ENCODE data around the gene WDR17. TPM values are rescaled to one million over a fixed set of nuclear protein-coding genes. Genes with fewer than 3 reads are reported as not detected.

The WDR17 gene
- total and polyA plus RNA-seq, 2 of the 8 experiments (the other 6 are each of a cell fraction or from before 2014, with no cell fraction given): 1.4 to 3.3 TPM

DNA sequence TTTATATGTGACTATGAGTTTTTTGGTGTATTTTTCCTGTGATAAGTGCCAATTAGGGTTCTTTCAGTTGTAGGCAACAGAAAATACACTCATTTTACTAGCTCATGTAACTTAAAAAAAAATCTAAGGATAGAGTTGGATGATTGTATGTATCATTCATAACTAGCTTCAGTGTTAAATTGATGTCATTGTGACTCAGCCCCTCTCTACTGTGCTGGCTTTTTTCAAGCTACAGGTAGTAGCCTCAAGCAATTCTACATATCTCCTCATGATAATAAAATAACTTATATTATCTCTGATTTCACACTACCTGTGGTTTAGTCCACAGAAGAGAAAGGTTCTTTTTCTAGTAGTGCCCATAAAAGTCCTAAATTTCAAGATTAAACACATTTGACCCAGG lies 11.9 kb downstream of the WDR17 start:
- H3K4me1 ChIP-seq (replicated peaks in 1 of 4; ENCODE audit: control insufficient read depth in 3 of 4, insufficient read depth in 4 of 4, low read length in 3 of 4): no peaks in the 10 kb centered on the region
- no peak overlapping the region for H3K4me2 ChIP-seq (ENCODE audit: insufficient read depth in 1 of 2, low read depth in 2 of 2, low read length in 2 of 2)
- ChIA-PET CTCF (ENCODE audit: partially characterized antibody) (interaction anchor here (0.8 to 1.3 kb wide), 2 partner anchors 15 to 45 kb away, joined by 3 to 5 read pairs; no protein-coding TSS in a partner anchor), POLR2A (ENCODE audit: partially characterized antibody) (no interaction called here)
- no peaks in the 10 kb centered on the region for H3K79me2 ChIP-seq (ENCODE audit: control insufficient read depth in 1 of 2, insufficient read depth in 2 of 2, low read length in 2 of 2)
- no peak overlapping the region for H2AK5ac ChIP-seq (ENCODE audit: low read depth, low read length)
- H3K4me3 ChIP-seq (ENCODE audit: extremely low read depth in 1 of 4, insufficient read depth in 2 of 4, low read depth in 3 of 4, low read length in 4 of 4): no peak overlapping the region
- no peak overlapping the region for H2AFZ ChIP-seq (ENCODE audit: low read length)
- H3K27me3 ChIP-seq (replicated peaks in 1 of 4; ENCODE audit: control insufficient read depth in 3 of 4, extremely low read depth in 1 of 4, insufficient read depth in 3 of 4, low read length in 3 of 4): no peaks in the 10 kb centered on the region
- no peaks in the 10 kb centered on the region for H3K23me2 ChIP-seq (ENCODE audit: low read depth, low read length)
- H3K23ac ChIP-seq (ENCODE audit: insufficient read length): no peak overlapping the region
- H2BK15ac ChIP-seq (ENCODE audit: low read length): no peak overlapping the region
- H3K56ac ChIP-seq (replicated peaks; ENCODE audit: insufficient read length, low read depth, low read length): no peak overlapping the region
- H3K9ac ChIP-seq (replicated peaks in 1 of 4; ENCODE audit: extremely low read depth in 1 of 4, low read depth in 3 of 4, low read length in 3 of 4): no peak overlapping the region
- H4K91ac ChIP-seq (replicated peaks; ENCODE audit: insufficient read length, low read length): no peak overlapping the region
- no peak overlapping the region for H2BK20ac ChIP-seq (ENCODE audit: low read length)
- H3K27ac ChIP-seq (ENCODE audit: low read depth, low read length): no peak overlapping the region
- no peak overlapping the region for H4K8ac ChIP-seq (ENCODE audit: extremely low read depth, insufficient read depth, low read length)
- no peak overlapping the region for H3K18ac ChIP-seq (ENCODE audit: extremely low read depth, low read length)
- H3K79me1 ChIP-seq (ENCODE audit: low read depth, low read length): no peaks in the 10 kb centered on the region
- no peak overlapping the region for H4K5ac ChIP-seq (ENCODE audit: insufficient read length, low read depth, low read length)
- no peaks in the 10 kb centered on the region for H4K20me1 ChIP-seq (replicated peaks in 1 of 2; ENCODE audit: control insufficient read depth in 1 of 2, insufficient read depth in 2 of 2, low read length in 2 of 2)
- DNase-seq (ENCODE audit: low read depth in 1 of 2, low spot score in 2 of 2): no peak
- H2BK120ac ChIP-seq (replicated peaks; ENCODE audit: low read depth, low read length): no peak overlapping the region
- no peaks in the 10 kb centered on the region for H3K36me3 ChIP-seq (ENCODE audit: control insufficient read depth in 2 of 4, insufficient read depth in 4 of 4, low read length in 3 of 4)
- no peak for FAIRE-seq
- no peak overlapping the region for H3K4ac ChIP-seq (replicated peaks; ENCODE audit: insufficient read length, low read depth, low read length)
- no peak overlapping the region for H2BK5ac ChIP-seq (ENCODE audit: low read depth, low read length)
- H3K14ac ChIP-seq (ENCODE audit: insufficient read length): no peak overlapping the region
- H3K9me3 ChIP-seq (ENCODE audit: insufficient read depth in 2 of 2, low read depth in 1 of 2, low read length in 1 of 2): no peaks in the 10 kb centered on the region
- no peak overlapping the region for H2BK12ac ChIP-seq (ENCODE audit: low read depth, low read length)
- TF ChIP-seq SP4 (IDR thresholded peaks at IDR 0.05; ENCODE audit: low read length) (no peak), GTF2F1 (IDR thresholded peaks at IDR 0.05; ENCODE audit: borderline replicate concordance, low read depth, low read length) (no peak), CHD2 (IDR thresholded peaks at IDR 0.05; ENCODE audit: low read length) (no peak), JUN (IDR thresholded peaks at IDR 0.05; ENCODE audit: low read depth, low read length) (no peak), FOSL1 (IDR thresholded peaks at IDR 0.05; ENCODE audit: insufficient read depth, low read depth, low read length) (no peak)
- TF ChIP-seq, protein P1, sequence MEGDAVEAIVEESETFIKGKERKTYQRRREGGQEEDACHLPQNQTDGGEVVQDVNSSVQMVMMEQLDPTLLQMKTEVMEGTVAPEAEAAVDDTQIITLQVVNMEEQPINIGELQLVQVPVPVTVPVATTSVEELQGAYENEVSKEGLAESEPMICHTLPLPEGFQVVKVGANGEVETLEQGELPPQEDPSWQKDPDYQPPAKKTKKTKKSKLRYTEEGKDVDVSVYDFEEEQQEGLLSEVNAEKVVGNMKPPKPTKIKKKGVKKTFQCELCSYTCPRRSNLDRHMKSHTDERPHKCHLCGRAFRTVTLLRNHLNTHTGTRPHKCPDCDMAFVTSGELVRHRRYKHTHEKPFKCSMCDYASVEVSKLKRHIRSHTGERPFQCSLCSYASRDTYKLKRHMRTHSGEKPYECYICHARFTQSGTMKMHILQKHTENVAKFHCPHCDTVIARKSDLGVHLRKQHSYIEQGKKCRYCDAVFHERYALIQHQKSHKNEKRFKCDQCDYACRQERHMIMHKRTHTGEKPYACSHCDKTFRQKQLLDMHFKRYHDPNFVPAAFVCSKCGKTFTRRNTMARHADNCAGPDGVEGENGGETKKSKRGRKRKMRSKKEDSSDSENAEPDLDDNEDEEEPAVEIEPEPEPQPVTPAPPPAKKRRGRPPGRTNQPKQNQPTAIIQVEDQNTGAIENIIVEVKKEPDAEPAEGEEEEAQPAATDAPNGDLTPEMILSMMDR (IDR thresholded peaks at IDR 0.05; ENCODE audit: control extremely low read depth in 1 of 3, insufficient read depth in 1 of 3, low read depth in 1 of 3, low read length in 3 of 3): no peak
- TF ChIP-seq, protein P2, sequence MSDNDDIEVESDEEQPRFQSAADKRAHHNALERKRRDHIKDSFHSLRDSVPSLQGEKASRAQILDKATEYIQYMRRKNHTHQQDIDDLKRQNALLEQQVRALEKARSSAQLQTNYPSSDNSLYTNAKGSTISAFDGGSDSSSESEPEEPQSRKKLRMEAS (IDR thresholded peaks at IDR 0.05): no peak
